HTR-8/SVneo (cell line): ENCODE measurements around the gene TCEA2.
A peak's percentile ranks its signal among the peaks of the same experiment; 100 is the strongest.

Experiments
- DNase-seq: peaks from one replicate; pipeline ENCODE4 v3.0.0; 2011; ENCODE audit warnings: low spot score, mixed read lengths; ENCODE audit not compliant: insufficient read length
- FAIRE-seq: peaks from 2 replicates; lab custom pipeline; 2011; peaks lifted over from hg19 to GRCh38; lab: Jason Lieb, UNC

Gene TCEA2

GRCh38 chr20:64105846-64106434 is 42.9 kb downstream of the TCEA2 start:
- no peak for DNase-seq
- FAIRE-seq = peak; percentile 81

DNA sequence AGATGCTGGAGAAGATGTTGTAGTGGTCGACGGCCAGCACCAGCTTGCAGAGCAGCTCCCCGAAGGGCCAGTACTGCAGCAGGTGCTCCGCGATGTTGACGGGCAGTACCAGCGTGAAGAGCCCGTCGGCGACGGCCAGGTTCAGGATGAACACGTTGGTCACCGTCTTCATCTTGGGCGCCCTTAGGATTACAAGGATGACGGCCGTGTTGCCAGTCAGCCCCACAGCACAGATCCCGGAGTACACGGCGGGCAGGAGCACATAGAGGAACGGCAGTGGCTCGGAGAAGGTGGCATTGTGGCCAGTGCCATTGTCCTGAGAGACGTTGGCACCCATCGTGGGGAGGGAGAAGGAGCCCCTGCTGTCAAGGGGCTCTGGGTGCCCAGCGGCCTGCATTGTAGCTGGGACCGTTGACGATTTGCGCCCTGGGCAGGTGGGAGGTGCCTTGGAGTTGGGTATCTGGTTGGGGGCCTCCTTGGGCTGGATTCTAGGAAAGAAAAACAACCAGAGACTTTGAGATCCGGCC is 43.5 kb downstream of the TCEA2 start:
- FAIRE-seq (no peak), DNase-seq (no peak)

DNA sequence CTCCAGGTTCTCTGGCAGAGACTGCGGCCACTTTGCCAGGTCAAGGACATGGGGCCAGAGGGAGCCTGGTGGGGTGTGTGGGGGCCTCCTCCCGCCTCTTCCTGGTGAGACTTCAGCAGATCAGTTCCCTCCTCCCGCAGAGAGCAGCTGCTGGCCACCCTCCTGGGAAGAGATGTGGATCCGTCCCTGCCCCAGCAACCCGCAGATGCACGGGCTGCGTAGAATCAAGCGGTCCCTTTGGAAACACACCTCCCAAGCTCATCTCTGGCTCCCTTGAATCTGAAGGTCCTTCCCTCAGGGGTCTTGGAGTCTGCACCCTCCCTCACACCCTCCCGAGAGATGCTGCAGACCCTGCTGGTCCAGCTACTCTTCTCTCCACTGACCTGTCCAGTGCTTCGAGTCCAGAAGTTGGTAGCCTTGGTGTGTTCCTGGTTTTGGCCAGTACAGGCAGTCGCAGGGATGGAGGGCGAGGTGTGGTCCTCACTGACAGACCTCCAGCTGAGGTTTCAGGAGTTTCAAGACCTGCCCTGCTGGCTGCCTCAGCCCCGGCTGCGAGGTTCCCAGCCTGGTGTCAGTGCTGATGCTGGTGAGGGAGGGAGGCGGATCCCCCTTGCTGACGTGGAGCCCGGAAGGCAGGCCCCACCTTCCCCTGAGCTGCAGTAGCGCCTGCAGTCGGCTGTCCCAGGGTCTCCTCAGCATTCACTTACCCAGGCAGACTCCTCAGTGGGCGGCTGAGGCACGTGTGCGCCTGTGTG is 44.2 kb downstream of the TCEA2 start, which contains the start of gene NPBWR2:
Gene NPBWR2, minus strand, starts transcription at position 585 of the 755 bp plus-strand sequence. CDS start 734 bp downstream, outside the sequence.
- FAIRE-seq = no peak
- no peak for DNase-seq

DNA sequence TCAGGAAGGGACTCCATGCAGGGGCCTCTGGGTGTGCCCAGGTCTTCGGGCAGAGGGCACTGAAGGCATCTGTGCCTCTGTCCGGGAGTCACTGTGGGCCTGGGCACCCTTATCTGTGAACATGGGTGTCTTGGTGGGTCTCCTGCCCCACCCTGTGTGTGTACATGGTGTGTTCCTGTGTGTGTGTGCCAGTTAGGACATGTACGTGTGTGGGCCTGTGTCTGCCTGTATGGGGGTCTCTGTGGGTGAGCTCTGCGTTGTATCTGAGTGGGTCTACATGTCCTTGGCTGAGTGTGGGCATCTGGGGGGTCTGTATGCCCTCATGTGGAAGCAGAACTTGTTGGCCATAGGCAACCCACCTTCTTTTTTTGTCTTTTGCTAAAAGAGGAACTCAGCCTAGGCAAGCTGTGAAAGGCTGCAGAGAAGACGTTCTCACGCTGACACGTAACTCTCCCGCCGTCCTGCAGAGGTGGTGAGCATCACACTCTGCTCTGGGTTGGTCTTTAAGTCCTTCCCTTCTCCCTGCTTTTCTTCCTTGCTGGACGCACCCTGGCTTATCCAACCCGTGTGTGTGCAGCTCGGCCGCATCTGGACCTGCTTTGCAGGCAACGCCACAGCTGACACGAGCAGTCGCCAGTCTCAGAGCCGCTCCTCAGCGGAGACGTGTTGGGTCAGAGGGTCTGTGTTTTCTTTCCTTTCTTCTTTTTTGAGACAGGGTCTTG is 44.9 kb downstream of the TCEA2 start:
- DNase-seq (no peak), FAIRE-seq (peak; percentile 81)

DNA sequence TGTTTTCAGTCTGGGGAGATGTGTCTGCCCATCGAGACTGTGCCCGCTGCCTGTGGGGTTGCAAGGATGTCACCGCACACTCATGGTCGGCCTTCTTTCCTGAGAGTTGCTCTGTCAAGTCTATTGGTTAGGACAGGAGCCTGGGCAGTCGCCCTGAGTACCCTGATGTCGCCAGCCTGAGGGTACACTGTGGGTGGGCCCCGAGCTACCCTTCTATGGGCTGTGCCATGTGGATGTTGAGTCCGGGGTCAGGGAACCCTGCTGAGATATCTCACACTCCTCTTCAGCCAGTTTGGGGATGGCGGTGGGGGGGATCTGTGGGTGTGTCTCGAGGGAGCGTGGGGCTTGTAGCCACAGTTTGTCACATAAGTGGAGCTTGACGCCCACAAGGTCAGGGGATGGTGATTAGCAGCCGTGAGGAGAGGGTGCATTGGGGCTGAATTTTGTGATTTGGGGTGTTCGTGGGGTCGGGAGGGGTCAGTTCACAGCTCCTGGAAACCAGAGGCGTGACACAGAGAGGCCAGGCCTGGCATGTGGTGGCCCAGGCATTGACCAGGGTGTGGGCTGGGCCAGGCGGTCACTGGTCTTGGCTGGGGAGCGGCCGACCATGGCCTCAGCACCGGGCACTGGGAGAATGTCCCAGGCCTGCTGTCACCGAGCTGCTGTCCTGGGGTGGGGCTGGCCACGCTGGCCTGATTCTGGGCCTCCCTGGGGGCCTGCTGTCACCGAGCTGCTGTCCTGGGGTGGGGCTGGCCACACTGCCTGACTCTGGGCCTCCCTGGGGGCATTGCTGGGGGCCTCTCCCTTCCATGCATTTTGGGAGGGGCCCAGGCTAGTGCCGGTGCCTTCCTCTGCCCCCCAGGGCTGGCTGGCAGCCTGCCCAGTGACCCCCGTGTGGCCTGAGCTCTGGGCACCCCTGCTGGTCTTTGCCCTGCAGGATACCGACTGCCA is 46.0 kb downstream of the TCEA2 start:
- DNase-seq (no peak), FAIRE-seq (peak; percentile 31)

DNA sequence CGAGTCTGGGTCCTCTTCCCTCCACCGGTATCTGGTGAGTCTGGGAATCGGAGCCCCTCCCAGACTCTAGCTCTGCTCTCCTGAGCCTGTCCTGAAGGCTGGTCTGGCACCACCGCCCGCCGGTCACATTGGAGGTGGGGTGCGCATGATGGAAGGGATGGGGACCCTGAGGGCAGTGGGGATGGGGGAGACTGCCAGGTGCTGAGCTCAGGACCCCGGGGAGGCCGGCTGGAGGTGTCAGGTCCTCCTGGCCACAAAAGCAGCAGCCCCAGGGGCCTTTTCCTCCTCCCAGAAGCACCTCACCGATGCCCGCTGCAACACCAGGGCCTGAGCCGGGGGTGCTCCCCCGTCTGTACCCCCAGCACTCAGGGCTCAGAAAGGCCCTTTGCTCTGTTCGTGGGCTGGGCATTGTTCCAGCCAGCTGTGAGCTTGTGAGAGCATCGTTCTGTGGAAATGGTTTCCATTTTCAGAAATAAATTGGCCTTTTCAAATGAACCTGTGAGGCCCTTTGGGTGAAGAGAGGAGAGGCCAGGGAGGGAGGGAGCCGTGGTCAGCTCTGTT is 46.9 kb downstream of the TCEA2 start:
- no peak for FAIRE-seq
- DNase-seq = no peak

- peak; percentile 78 for FAIRE-seq
- no peak for DNase-seq
Measured at GRCh38 chr20:64110411-64111068, 47.5 kb downstream of the TCEA2 start.

DNA sequence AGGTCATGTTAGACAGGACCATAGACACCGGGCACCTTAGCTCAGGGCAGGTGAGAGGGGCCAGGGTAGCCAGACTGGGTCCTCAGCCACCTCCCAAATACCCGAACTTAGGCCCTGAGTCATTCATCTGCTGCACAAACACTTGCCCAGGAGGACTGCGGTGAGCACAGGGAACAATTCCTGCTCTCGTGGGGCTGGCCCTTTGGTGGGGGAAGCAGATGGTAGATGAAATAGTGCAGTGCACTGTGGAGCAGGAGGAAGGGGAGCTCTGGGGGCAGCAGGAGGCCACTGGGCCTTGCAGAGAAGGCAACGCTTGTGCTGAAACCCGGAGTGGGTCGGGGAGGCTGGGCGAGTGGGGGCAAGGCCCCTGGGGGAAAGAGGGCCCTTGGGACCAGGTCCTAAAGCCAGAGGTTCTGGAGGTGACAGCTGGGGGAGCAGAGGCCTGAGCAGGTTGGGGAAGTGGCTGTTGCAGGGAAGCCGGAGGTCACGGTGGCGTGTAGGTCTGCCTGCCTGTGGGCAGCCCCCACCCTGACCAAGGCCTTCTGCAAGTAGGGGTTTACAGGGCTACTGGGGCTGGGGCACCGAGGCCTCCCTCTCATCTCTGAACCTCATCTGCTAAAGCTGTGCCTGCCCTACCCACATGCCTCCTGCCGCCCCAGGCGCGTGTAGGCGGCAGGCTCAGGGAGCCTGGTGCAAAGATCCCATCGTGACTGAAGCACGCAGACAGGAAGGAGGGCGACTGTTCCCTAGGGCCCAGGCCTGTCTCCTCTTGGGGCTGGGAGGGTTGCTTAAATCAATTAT is 49.0 kb downstream of the TCEA2 start:
- DNase-seq (no peak), FAIRE-seq (peak; percentile 28)

DNA sequence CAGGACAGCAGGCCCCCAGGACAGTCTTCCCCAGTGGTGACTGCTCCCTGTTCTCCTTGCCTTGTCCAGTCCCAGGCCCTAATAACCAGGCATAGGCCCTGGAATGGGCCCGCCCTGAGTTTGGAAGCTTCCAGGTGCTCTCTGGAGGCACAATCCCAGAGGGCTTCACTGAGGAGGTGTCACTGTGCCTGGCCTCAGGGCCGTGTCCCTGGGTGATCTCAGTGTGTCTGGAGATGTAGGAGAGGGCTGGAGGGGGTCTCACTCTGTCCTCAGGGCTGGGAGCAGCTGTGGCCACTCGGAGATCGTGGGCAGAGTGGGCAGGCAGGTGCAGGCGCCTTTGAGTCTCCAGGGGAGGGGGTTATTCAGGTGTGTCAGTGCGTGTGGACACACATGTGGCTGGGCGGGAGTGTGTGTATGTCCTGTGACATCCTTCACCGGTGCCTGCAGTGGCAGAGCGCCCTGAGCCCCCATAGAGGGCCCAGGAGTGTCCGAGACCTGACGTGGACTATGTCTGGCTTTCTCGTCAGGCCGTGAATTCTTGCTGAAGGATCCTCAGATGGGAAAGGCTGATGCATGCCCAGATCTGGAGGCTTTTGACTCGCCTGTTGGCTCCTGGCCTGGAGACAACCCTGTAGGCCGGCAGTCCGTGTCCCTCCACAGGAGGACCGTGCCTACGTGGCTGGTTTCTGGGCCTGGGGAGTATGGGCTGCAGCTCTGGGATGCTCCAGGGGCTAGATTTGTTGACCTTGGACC is 49.9 kb downstream of the TCEA2 start:
- FAIRE-seq (peak; percentile 73), DNase-seq (no peak)

GRCh38 chr20:64113444-64113775 is 50.4 kb downstream of the TCEA2 start:
- FAIRE-seq (no peak), DNase-seq (no peak)

GRCh38 chr20:64113796-64114355 is 50.9 kb downstream of the TCEA2 start:
- DNase-seq (no peak), FAIRE-seq (no peak)

DNA sequence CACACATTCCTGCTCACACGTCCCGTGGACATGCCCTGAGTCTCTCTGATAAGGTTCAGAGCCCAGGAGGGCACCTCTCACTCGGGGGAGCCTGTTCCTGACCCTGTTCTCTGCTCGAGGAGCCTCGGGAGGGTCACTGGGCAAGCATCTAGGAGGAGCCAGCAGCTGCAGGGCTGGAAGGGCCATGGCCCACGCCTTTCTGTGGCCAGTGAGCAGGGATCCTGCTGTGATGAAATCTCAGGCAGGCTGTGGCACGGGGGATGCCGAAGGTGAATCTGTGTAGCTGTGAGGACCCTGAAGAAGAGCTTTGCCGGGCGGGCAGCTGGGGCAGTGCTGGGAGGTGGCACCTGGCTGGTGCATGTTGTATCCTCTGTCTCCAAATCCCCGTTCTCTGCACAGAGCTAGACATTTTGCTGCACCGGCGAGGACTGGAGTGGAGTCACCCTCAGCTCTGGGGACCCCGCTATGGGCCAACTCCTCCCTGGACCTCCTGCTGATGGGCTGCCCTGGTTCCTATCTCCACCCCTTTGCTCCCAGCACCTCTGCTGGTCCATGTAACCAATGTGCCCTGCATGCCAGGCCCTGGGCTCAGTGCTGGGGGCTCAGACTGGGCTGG is 51.5 kb downstream of the TCEA2 start:
- no peak for DNase-seq
- no peak for FAIRE-seq

DNA sequence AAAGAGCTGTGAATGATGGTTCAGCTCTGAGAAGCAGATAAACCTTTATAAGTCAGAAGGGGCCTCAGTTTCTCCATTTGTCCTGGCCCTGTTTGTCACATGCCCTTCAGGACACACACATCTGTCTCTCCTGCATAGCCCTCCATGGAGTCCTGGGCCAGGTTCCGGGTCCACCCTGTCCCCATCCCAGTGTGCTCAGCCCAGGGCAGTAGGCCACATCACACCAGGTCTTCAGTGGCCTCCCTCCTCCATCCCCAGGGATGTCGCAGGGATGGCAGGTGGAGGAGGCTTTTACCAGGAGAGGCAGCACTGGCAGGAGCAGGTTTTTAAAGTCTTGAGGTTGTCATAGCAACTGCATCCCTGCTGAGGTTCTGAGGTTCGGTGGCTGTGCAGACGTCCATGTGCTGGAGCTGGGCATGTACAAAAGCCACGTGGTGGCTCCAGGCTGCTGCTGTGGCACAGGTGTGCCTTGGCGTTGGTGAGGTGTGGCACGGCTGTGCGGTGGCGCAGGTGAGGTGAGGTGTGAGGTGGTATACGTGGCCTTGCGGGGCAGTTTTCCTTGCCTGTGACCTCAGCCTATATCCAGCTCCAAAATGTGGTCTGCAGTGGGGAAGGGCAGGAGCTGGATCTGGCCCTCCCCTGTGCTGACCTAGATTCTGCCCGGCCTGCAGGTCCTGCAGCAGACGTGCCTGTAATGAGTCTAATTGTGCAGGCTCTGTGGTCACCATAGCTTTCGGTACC is 52.3 kb downstream of the TCEA2 start:
- DNase-seq (no peak), FAIRE-seq (peak; percentile 83)

DNA sequence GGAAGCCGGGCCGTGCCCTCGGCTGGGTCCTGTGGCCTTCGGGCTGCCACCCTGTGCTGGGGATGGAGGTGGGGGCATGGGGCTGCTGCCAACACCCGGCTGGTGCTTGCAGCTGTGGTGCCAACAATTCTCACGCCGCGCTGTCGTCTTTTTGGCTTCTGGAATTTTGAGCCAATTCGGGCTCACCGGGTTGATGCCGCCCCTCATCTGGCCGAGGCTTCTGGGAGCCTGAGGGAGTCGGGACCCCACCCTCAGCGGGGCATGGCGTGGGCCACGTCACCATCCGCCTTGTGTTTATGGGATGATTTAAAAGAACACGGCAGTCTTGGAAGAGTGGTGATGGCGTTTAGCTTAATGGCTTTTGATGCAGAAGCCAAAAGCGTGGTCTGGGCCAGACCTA is 53.0 kb downstream of the TCEA2 start:
- no peak for FAIRE-seq
- no peak for DNase-seq

- DNase-seq (no peak), FAIRE-seq (no peak)
Measured at GRCh38 chr20:64116541-64117431, 53.8 kb downstream of the TCEA2 start.
